ENCODE data around the gene PGA5. TPM values are rescaled to one million over a fixed set of nuclear protein-coding genes. Genes with fewer than 3 reads are reported as not detected.

The PGA5 gene
- total RNA-seq, 1 experiment from 2014 or later, result not detected

GRCh38 chr11:61272731-61273130, 31.8 kb downstream of the PGA5 start:
- Mint-ChIP-seq H3K27me3 (ENCODE audit: insufficient read depth, unreplicated experiment) (no peaks in the 10 kb centered on the region), H3K9me3 (ENCODE audit: unreplicated experiment) (no peaks in the 10 kb centered on the region), H3K36me3 (ENCODE audit: insufficient read depth, unreplicated experiment) (no peaks in the 10 kb centered on the region), H3K27ac (ENCODE audit: unreplicated experiment) (no peak overlapping the region), H3K4me1 (ENCODE audit: low read depth, unreplicated experiment) (no peaks in the 10 kb centered on the region), H3K4me3 (ENCODE audit: unreplicated experiment) (no peak overlapping the region)
- ChIA-PET CTCF (no interaction called here), POLR2A (no interaction called here)
- intact Hi-C loops (cut with micrococcal nuclease; ENCODE audit: unreplicated experiment), result no loop called here
- Histone ChIP-seq H3K4me1 (no peaks in the 10 kb centered on the region), H3K27me3 (replicated peaks; ENCODE audit: control insufficient read depth, insufficient read depth, low read length) (no peaks in the 10 kb centered on the region), H3K36me3 (ENCODE audit: control insufficient read depth, insufficient read depth, low read length) (no peaks in the 10 kb centered on the region; the same call in none of the 2 replicates), H3K4me3 (ENCODE audit: low read depth, low read length) (no peak overlapping the region), H3K9me3 (no peaks in the 10 kb centered on the region)
- TF ChIP-seq CTCF (IDR thresholded peaks at IDR 0.05; ENCODE audit: insufficient read depth in 1 of 2, low read depth in 1 of 2, low read length in 1 of 2, severe bottlenecking in 1 of 2, unreplicated experiment in 1 of 2), result no peak
- no TSS peak for BruUV-seq (replicated peaks)
- no peak for DNase-seq

- Mint-ChIP-seq H3K27me3 (ENCODE audit: insufficient read depth, unreplicated experiment) (no peaks in the 10 kb centered on the region), H3K9me3 (ENCODE audit: unreplicated experiment) (no peaks in the 10 kb centered on the region)
- CTCF ChIA-PET, result interaction anchor here (0.5 to 0.6 kb wide), 2 partner anchors 8 to 113 kb away, joined by 3 read pairs; no protein-coding TSS in a partner anchor
Measured at GRCh38 chr11:61273178-61274078, 32.5 kb downstream of the PGA5 start.

GRCh38 chr11:61274084-61274483, 33.1 kb downstream of the PGA5 start:
- BruUV-seq (replicated peaks), result no TSS peak
- CTCF ChIA-PET, result interaction anchor here (0.5 kb wide), 1 partner anchor 114 kb away, joined by 3 read pairs; no protein-coding TSS in a partner anchor
- Histone ChIP-seq H3K4me1 (no peaks in the 10 kb centered on the region), H3K9me3 (no peaks in the 10 kb centered on the region), H3K27me3 (replicated peaks; ENCODE audit: control insufficient read depth, insufficient read depth, low read length) (no peaks in the 10 kb centered on the region), H3K4me3 (ENCODE audit: low read depth, low read length) (no peak overlapping the region), H3K36me3 (ENCODE audit: control insufficient read depth, insufficient read depth, low read length) (no peaks in the 10 kb centered on the region; the same call in 1 of the 2 replicates)
- H3K9me3 Mint-ChIP-seq (ENCODE audit: unreplicated experiment), result no peaks in the 10 kb centered on the region
- H3K36me3 Mint-ChIP-seq (ENCODE audit: insufficient read depth, unreplicated experiment), result no peaks in the 10 kb centered on the region
- intact Hi-C loops (cut with micrococcal nuclease; ENCODE audit: unreplicated experiment), result no loop called here
- no peak for TF ChIP-seq CTCF (IDR thresholded peaks at IDR 0.05; ENCODE audit: insufficient read depth in 1 of 2, low read depth in 1 of 2, low read length in 1 of 2, severe bottlenecking in 1 of 2, unreplicated experiment in 1 of 2)
- no peaks in the 10 kb centered on the region for H3K27me3 Mint-ChIP-seq (ENCODE audit: insufficient read depth, unreplicated experiment)
- no peaks in the 10 kb centered on the region for H3K4me1 Mint-ChIP-seq (ENCODE audit: low read depth, unreplicated experiment)
- H3K4me3 Mint-ChIP-seq (ENCODE audit: unreplicated experiment), result no peak overlapping the region
- no peak for DNase-seq
- POLR2A ChIA-PET, result no interaction called here
- H3K27ac Mint-ChIP-seq (ENCODE audit: unreplicated experiment), result no peak overlapping the region

More at GRCh38 chr11:61273178-61274078, 32.5 kb downstream of the PGA5 start:
- no peaks in the 10 kb centered on the region for H3K9me3 ChIP-seq
- no peak for TF ChIP-seq CTCF (IDR thresholded peaks at IDR 0.05; ENCODE audit: insufficient read depth in 1 of 2, low read depth in 1 of 2, low read length in 1 of 2, severe bottlenecking in 1 of 2, unreplicated experiment in 1 of 2)
- Mint-ChIP-seq H3K27ac (ENCODE audit: unreplicated experiment) (no peak overlapping the region), H3K36me3 (ENCODE audit: insufficient read depth, unreplicated experiment) (no peaks in the 10 kb centered on the region), H3K4me1 (ENCODE audit: low read depth, unreplicated experiment) (no peaks in the 10 kb centered on the region), H3K4me3 (ENCODE audit: unreplicated experiment) (no peak overlapping the region)
- no peak overlapping the region for H3K4me3 ChIP-seq (ENCODE audit: low read depth, low read length)
- no TSS peak for BruUV-seq (replicated peaks)
- no peaks in the 10 kb centered on the region; the same call in none of the 2 replicates for H3K36me3 ChIP-seq (ENCODE audit: control insufficient read depth, insufficient read depth, low read length)
- intact Hi-C loops (cut with micrococcal nuclease; ENCODE audit: unreplicated experiment), result no loop called here
- no peaks in the 10 kb centered on the region for H3K27me3 ChIP-seq (replicated peaks; ENCODE audit: control insufficient read depth, insufficient read depth, low read length)
- POLR2A ChIA-PET, result no interaction called here
- H3K4me1 ChIP-seq, result no peaks in the 10 kb centered on the region
- no peak for DNase-seq
